Measurements from ENCODE around the gene SMIM38.

SMIM38 gene

DNA sequence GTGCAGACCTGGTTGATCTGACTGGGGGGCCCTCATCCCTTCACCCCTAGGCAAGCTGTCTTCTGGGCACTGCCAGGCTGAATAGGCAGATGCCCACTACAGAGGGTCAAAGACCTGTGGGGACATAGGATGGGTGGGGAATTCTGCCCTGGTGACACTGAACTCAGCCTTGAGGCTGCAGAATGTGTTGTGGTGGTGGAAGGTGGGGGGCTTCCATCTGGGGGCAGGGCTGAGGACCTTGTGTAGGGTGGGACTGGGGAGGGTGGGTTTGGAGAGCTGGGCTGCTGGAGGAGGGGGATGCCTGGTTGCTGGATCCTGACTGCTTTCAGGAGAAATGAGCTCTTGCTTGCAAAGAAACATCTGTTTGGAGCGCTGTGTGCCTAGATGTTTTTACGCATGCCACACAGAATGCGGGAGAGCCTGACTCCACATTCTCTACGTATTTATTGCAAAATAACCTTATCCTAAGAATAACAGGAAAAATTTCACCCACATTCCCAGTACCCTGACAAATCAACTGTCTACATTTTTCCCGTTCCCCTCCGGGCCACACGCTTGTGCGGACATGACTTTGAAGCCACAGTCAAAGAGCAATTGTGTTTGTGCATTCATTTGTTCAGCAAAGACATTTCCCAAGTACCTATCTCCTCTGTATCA is 18.3 kb downstream of the SMIM38 start:
- H2BK120ac ChIP-seq (ENCODE audit: insufficient read depth, low read length, poor library complexity), result no peak overlapping the region
- WGBS (ENCODE audit: extremely low coverage, insufficient coverage, insufficient read length), result no CpG with 5 or more reads among the region's 8 CpGs
- peak; percentile 90 to 98 for DNase-seq
- no peak overlapping the region for H3K4ac ChIP-seq (ENCODE audit: low read depth, low read length)
- H2BK12ac ChIP-seq (ENCODE audit: low read length), result no peak overlapping the region
- H3K36me3 ChIP-seq (ENCODE audit: control insufficient read depth in 1 of 2, insufficient read depth in 2 of 2, low read length in 2 of 2), result no peaks in the 10 kb centered on the region
- H3K18ac ChIP-seq (ENCODE audit: low read length), result no peak overlapping the region
- no peak overlapping the region for H4K91ac ChIP-seq (ENCODE audit: low read depth, low read length)
- no peak overlapping the region for H3K4me2 ChIP-seq (ENCODE audit: low read length)
- peaks cover 9% of the 10 kb centered on the region for H3K9me3 ChIP-seq (ENCODE audit: insufficient read depth, low read depth, low read length)
- no peak overlapping the region for H4K8ac ChIP-seq (ENCODE audit: low read depth, low read length)
- no peak overlapping the region for H3K27ac ChIP-seq (ENCODE audit: low read depth, low read length)
- no peak overlapping the region for H2AK5ac ChIP-seq (ENCODE audit: low read length)
- no peak overlapping the region for H3K4me3 ChIP-seq (ENCODE audit: low read depth, low read length)
- no peak overlapping the region for H3K23ac ChIP-seq (ENCODE audit: low read length)
- no peak overlapping the region for H4K12ac ChIP-seq (ENCODE audit: low read depth, low read length)
- H3K4me1 ChIP-seq (ENCODE audit: control insufficient read depth in 1 of 2, insufficient read depth in 2 of 2, low read length in 2 of 2), result no peaks in the 10 kb centered on the region
- H3K79me1 ChIP-seq (ENCODE audit: low read length), result no peaks in the 10 kb centered on the region
- H2AFZ ChIP-seq (ENCODE audit: insufficient read depth, low read length, poor library complexity), result no peak overlapping the region
- H3K9ac ChIP-seq (ENCODE audit: low read length), result peak overlapping the region; percentile 18
- no peak overlapping the region for H3K14ac ChIP-seq (ENCODE audit: low read length)
- H3K79me2 ChIP-seq (ENCODE audit: control insufficient read depth, insufficient read depth, low read length, poor library complexity), result no peaks in the 10 kb centered on the region
- no peaks in the 10 kb centered on the region for H3K27me3 ChIP-seq (ENCODE audit: insufficient read depth, low read length)
- no peak overlapping the region for H2BK5ac ChIP-seq (ENCODE audit: low read depth, low read length, poor library complexity)

DNA sequence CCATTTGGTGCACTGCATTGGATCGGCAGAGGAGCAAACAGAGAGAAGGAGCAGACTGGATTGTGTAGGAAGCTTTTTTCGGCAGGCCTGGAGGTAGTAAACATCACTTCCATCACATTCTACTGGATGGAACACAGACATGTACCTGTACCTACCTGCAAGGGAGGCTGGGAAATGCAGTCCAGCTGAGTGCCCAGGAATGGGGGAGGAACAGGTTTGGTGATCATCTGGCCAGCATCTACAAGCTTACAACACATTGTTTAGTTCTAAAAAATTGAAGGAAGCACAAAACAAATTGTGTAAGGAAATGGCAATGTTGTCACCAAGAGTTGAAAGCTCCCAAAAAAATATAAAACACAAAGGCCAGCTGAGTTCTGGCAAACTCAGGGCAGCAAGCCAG is 19.1 kb downstream of the SMIM38 start:
- no CpG with 5 or more reads among the region's 2 CpGs for WGBS (ENCODE audit: extremely low coverage, insufficient coverage, insufficient read length)
- H3K4me3 ChIP-seq (ENCODE audit: low read depth, low read length), result no peak overlapping the region
- no peak overlapping the region for H2BK120ac ChIP-seq (ENCODE audit: insufficient read depth, low read length, poor library complexity)
- H3K18ac ChIP-seq (ENCODE audit: low read length), result no peak overlapping the region
- peak; percentile 34 to 68 for DNase-seq
- H2BK12ac ChIP-seq (ENCODE audit: low read length), result no peak overlapping the region
- H3K4ac ChIP-seq (ENCODE audit: low read depth, low read length), result no peak overlapping the region
- no peak overlapping the region for H3K9ac ChIP-seq (ENCODE audit: low read length)
- H3K4me2 ChIP-seq (ENCODE audit: low read length), result no peak overlapping the region
- no peak overlapping the region for H2BK5ac ChIP-seq (ENCODE audit: low read depth, low read length, poor library complexity)
- peaks cover 13% of the 10 kb centered on the region for H3K9me3 ChIP-seq (ENCODE audit: insufficient read depth, low read depth, low read length)
- no peak overlapping the region for H3K27ac ChIP-seq (ENCODE audit: low read depth, low read length)
- no peak overlapping the region for H2AFZ ChIP-seq (ENCODE audit: insufficient read depth, low read length, poor library complexity)
- no peaks in the 10 kb centered on the region for H3K79me2 ChIP-seq (ENCODE audit: control insufficient read depth, insufficient read depth, low read length, poor library complexity)
- no peak overlapping the region for H4K12ac ChIP-seq (ENCODE audit: low read depth, low read length)
- H3K36me3 ChIP-seq (ENCODE audit: control insufficient read depth in 1 of 2, insufficient read depth in 2 of 2, low read length in 2 of 2), result no peaks in the 10 kb centered on the region
- H4K91ac ChIP-seq (ENCODE audit: low read depth, low read length), result no peak overlapping the region
- no peak overlapping the region for H3K23ac ChIP-seq (ENCODE audit: low read length)
- H3K27me3 ChIP-seq (ENCODE audit: insufficient read depth, low read length), result no peaks in the 10 kb centered on the region
- no peaks in the 10 kb centered on the region for H3K79me1 ChIP-seq (ENCODE audit: low read length)
- no peak overlapping the region for H2AK5ac ChIP-seq (ENCODE audit: low read length)
- H4K8ac ChIP-seq (ENCODE audit: low read depth, low read length), result no peak overlapping the region
- H3K4me1 ChIP-seq (ENCODE audit: control insufficient read depth in 1 of 2, insufficient read depth in 2 of 2, low read length in 2 of 2), result no peaks in the 10 kb centered on the region
- H3K14ac ChIP-seq (ENCODE audit: low read length), result no peak overlapping the region

GRCh38 chr11:69178819-69179482 is 23.2 kb downstream of the SMIM38 start:
- H3K4me1 ChIP-seq (ENCODE audit: control insufficient read depth in 1 of 2, insufficient read depth in 2 of 2, low read length in 2 of 2), result no peaks in the 10 kb centered on the region
- H3K18ac ChIP-seq (ENCODE audit: low read length), result no peak overlapping the region
- H3K4me3 ChIP-seq (ENCODE audit: low read depth, low read length), result no peak overlapping the region
- no peak overlapping the region for H3K9ac ChIP-seq (ENCODE audit: low read length)
- no peak overlapping the region for H3K27ac ChIP-seq (ENCODE audit: low read depth, low read length)
- H3K79me2 ChIP-seq (ENCODE audit: control insufficient read depth, insufficient read depth, low read length, poor library complexity), result no peaks in the 10 kb centered on the region
- H3K23ac ChIP-seq (ENCODE audit: low read length), result no peak overlapping the region
- no peak overlapping the region for H2BK5ac ChIP-seq (ENCODE audit: low read depth, low read length, poor library complexity)
- no peak overlapping the region for H2AK5ac ChIP-seq (ENCODE audit: low read length)
- no peaks in the 10 kb centered on the region for H3K79me1 ChIP-seq (ENCODE audit: low read length)
- H4K12ac ChIP-seq (ENCODE audit: low read depth, low read length), result no peak overlapping the region
- no peak overlapping the region for H3K4me2 ChIP-seq (ENCODE audit: low read length)
- no peak overlapping the region for H4K91ac ChIP-seq (ENCODE audit: low read depth, low read length)
- H3K9me3 ChIP-seq (ENCODE audit: insufficient read depth, low read depth, low read length), result peaks cover 12% of the 10 kb centered on the region
- no peaks in the 10 kb centered on the region for H3K36me3 ChIP-seq (ENCODE audit: control insufficient read depth in 1 of 2, insufficient read depth in 2 of 2, low read length in 2 of 2)
- DNase-seq, result no peak
- H2BK12ac ChIP-seq (ENCODE audit: low read length), result no peak overlapping the region
- no peak overlapping the region for H2AFZ ChIP-seq (ENCODE audit: insufficient read depth, low read length, poor library complexity)
- H2BK120ac ChIP-seq (ENCODE audit: insufficient read depth, low read length, poor library complexity), result no peak overlapping the region
- no peak overlapping the region for H3K14ac ChIP-seq (ENCODE audit: low read length)
- no CpG with 5 or more reads among the region's 9 CpGs for WGBS (ENCODE audit: extremely low coverage, insufficient coverage, insufficient read length)
- H4K8ac ChIP-seq (ENCODE audit: low read depth, low read length), result no peak overlapping the region
- no peaks in the 10 kb centered on the region for H3K27me3 ChIP-seq (ENCODE audit: insufficient read depth, low read length)
- no peak overlapping the region for H3K4ac ChIP-seq (ENCODE audit: low read depth, low read length)

- Histone ChIP-seq H3K79me2 (ENCODE audit: control insufficient read depth, insufficient read depth, low read length, poor library complexity) (no peaks in the 10 kb centered on the region), H2BK12ac (ENCODE audit: low read length) (no peak overlapping the region), H3K4ac (ENCODE audit: low read depth, low read length) (no peak overlapping the region), H4K8ac (ENCODE audit: low read depth, low read length) (no peak overlapping the region), H3K4me1 (ENCODE audit: control insufficient read depth in 1 of 2, insufficient read depth in 2 of 2, low read length in 2 of 2) (no peaks in the 10 kb centered on the region), H3K18ac (ENCODE audit: low read length) (no peak overlapping the region), H3K23ac (ENCODE audit: low read length) (no peak overlapping the region), H4K12ac (ENCODE audit: low read depth, low read length) (no peak overlapping the region), H3K27me3 (ENCODE audit: insufficient read depth, low read length) (no peaks in the 10 kb centered on the region), H2BK5ac (ENCODE audit: low read depth, low read length, poor library complexity) (no peak overlapping the region), H3K4me2 (ENCODE audit: low read length) (no peak overlapping the region), H3K27ac (ENCODE audit: low read depth, low read length) (no peak overlapping the region), H3K4me3 (ENCODE audit: low read depth, low read length) (no peak overlapping the region), H4K91ac (ENCODE audit: low read depth, low read length) (no peak overlapping the region), H3K9me3 (ENCODE audit: insufficient read depth, low read depth, low read length) (peaks cover 9% of the 10 kb centered on the region), H3K14ac (ENCODE audit: low read length) (no peak overlapping the region), H3K9ac (ENCODE audit: low read length) (no peak overlapping the region), H2AFZ (ENCODE audit: insufficient read depth, low read length, poor library complexity) (no peak overlapping the region), H2BK120ac (ENCODE audit: insufficient read depth, low read length, poor library complexity) (no peak overlapping the region), H3K79me1 (ENCODE audit: low read length) (no peaks in the 10 kb centered on the region), H3K36me3 (ENCODE audit: control insufficient read depth in 1 of 2, insufficient read depth in 2 of 2, low read length in 2 of 2) (no peaks in the 10 kb centered on the region), H2AK5ac (ENCODE audit: low read length) (no peak overlapping the region)
- no peak for DNase-seq
- WGBS (ENCODE audit: extremely low coverage, insufficient coverage, insufficient read length), result no CpG with 5 or more reads among the region's 9 CpGs
Observed at GRCh38 chr11:69180226-69180625, 24.5 kb downstream of the SMIM38 start.

Data from trophoblast cell (in vitro differentiated cells and primary cell).